AG04450 (cell line): ENCODE data around the gene CDX4. TPM values are rescaled to one million over a fixed set of nuclear protein-coding genes. Genes with fewer than 3 reads are reported as not detected.
"Not testable (repeated sequence)": the region's sequence is repeated elsewhere in the genome, so short reads cannot be mapped to it uniquely, and the experiment has no call there.

Experiments
- CTCF ChIA-PET: fragments of 300-600, 350-600 bp; formaldehyde crosslinking; extraction: SDS; loops from one replicate; lab custom pipeline; 2022; ENCODE audit warnings: antibody characterized with exemption, inconsistent platforms; lab: Charles Lee
- POLR2A ChIA-PET: fragments of 350-600 bp; formaldehyde crosslinking; extraction: SDS; loops from one replicate; lab custom pipeline; 2021; ENCODE audit warnings: antibody characterized with exemption, inconsistent platforms; lab: Yijun Ruan, JAX
- DNase-seq: peaks from one replicate; pipeline ENCODE4 v3.0.0-alpha.2; 2011; ENCODE audit warnings: low read depth, low spot score
- H3K27ac ChIP-seq: one replicate; pipeline ENCODE4 v1.5.1; 2012; ENCODE audit warnings: low read depth, low read length, control low read depth
- H3K27me3 ChIP-seq: one replicate; pipeline ENCODE4 v1.6.0; 2012; ENCODE audit warnings: low read length; ENCODE audit not compliant: control insufficient read depth, insufficient read depth
- H3K4me3 ChIP-seq: 2 replicates; pipeline ENCODE4 v1.5.1; 2011; ENCODE audit warnings: mild to moderate bottlenecking, low read depth, low read length, control low read depth
- H3K9me3 ChIP-seq: 2 replicates; pipeline ENCODE4 v1.5.1; 2012; ENCODE audit warnings: low read length; ENCODE audit not compliant: control insufficient read depth, insufficient read depth
- CTCF ChIP-seq: IDR thresholded peaks from 2 replicates; pipeline ENCODE4 v1.5.1; 2011; ENCODE audit warnings: low read depth, low read length, control low read depth, inconsistent platforms
- polyA plus RNA-seq: library from polyadenylated mRNA; depleted of rRNA; stranded (reverse); fragments of >200 nt; gene quantifications from 2 replicates; pipeline ENCODE4 v1.2.3, GENCODE V29; 2011; rRNA removed
- small RNA-seq: library from RNA; depleted of rRNA; stranded (forward); fragments of <200 nt; gene quantifications from one replicate; pipeline ENCODE3, GENCODE V24; 2012; ENCODE audit warnings: low read depth; ENCODE audit not compliant: insufficient read length

CDX4 gene
- polyA plus RNA-seq, 1 experiment, result not detected

- DNase-seq, result no peak
- ChIA-PET CTCF (no interaction called here), POLR2A (no interaction called here)
- Histone ChIP-seq H3K9me3 (no peaks in the 10 kb centered on the region), H3K4me3 (no peak overlapping the region), H3K27ac (no peak overlapping the region), H3K27me3 (no peaks in the 10 kb centered on the region)
- no peak for TF ChIP-seq CTCF
Observed at GRCh38 chrX:73478961-73479360, 32.1 kb downstream of the CDX4 start.

GRCh38 chrX:73481521-73481920 is 34.7 kb downstream of the CDX4 start:
- no peak for TF ChIP-seq CTCF
- CTCF ChIA-PET, result no interaction called here
- no peak for DNase-seq
- Histone ChIP-seq H3K27me3 (no peaks in the 10 kb centered on the region), H3K4me3 (no peak overlapping the region), H3K9me3 (no peaks in the 10 kb centered on the region), H3K27ac (no peak overlapping the region)
- POLR2A ChIA-PET, result no interaction called here

GRCh38 chrX:73490661-73491060 is 43.8 kb downstream of the CDX4 start:
- no peak for TF ChIP-seq CTCF
- CTCF ChIA-PET, result no interaction called here
- no peak for DNase-seq

GRCh38 chrX:73492178-73492577 is 45.3 kb downstream of the CDX4 start:
- POLR2A ChIA-PET, DNase-seq, H3K27ac ChIP-seq, CTCF ChIA-PET, H3K9me3 ChIP-seq, H3K4me3 ChIP-seq, H3K27me3 ChIP-seq: not testable (repeated sequence)

More at GRCh38 chrX:73490661-73491060, 43.8 kb downstream of the CDX4 start:
- no peak overlapping the region for H3K27ac ChIP-seq
- H3K4me3 ChIP-seq, result no peak overlapping the region
- H3K9me3 ChIP-seq, result no peaks in the 10 kb centered on the region
- no peaks in the 10 kb centered on the region for H3K27me3 ChIP-seq
- POLR2A ChIA-PET, result no interaction called here

Small RNA genes within 50 kb of the gene (small RNA-seq; reads per million reads assigned to genes)
- gene MORF4L1P6 (not detected), gene RNU6-1044P (not detected)

Other genes starting within 250 kb of the CDX4 start
- not detected in 2 replicates for gene NAP1L2, start 232.2 kb upstream of the CDX4 start, polyA plus RNA-seq
- gene CHIC1, start 116.1 kb downstream of the CDX4 start, polyA plus RNA-seq, result 7.3 and 10.6 TPM in 2 replicates